HepG2 (cell line): ENCODE measurements around the gene HDAC5. TPM values are rescaled to one million over a fixed set of nuclear protein-coding genes. Genes with fewer than 3 reads are reported as not detected.

ENCODE experiments used
- ATAC-seq: fragments of 200-7000 bp; cut with Tn5 transposase; 3 replicates; pipeline ENCODE4 v1.9.1; 2020; ENCODE audit warnings: mild to moderate bottlenecking, moderate library complexity
- BruUV-seq: library from RNA; stranded (reverse); fragments of 400-500 nt; replicated peaks from 2 replicates; lab custom pipeline; 2021; lab: Mats Ljungman, UMichigan
- CTCF ChIA-PET: fragments of 300-600 bp; formaldehyde crosslinking; extraction: SDS; loops from one replicate; lab custom pipeline; 2021; ENCODE audit warnings: low total read pairs, inconsistent platforms, low intra/inter-chr PET ratio; lab: Yijun Ruan, JAX
- POLR2A ChIA-PET: fragments of 350-600 bp; sonication (Branson Sonifier 250); formaldehyde crosslinking; loops from one replicate; lab custom pipeline; 2020; ENCODE audit warnings: antibody characterized with exemption, inconsistent platforms; lab: Yijun Ruan, JAX
- DNase-seq: peaks from one replicate; pipeline ENCODE4 v3.0.0-alpha.2; 2015; ENCODE audit warnings: low spot score
- FAIRE-seq: peaks from 3 replicates; lab custom pipeline; 2011; peaks lifted over from hg19 to GRCh38; lab: Jason Lieb, UNC
- H2AFZ ChIP-seq: one replicate; pipeline ENCODE4 v1.6.1; 2011; ENCODE audit warnings: low read length, inconsistent platforms
- H3K27ac ChIP-seq: fragments of 300-600 bp; 3 replicates; pipeline ENCODE4 v1.8.0; 2011; ENCODE audit warnings: mixed run types, mild to moderate bottlenecking, mixed read lengths, low read length, inconsistent platforms; ENCODE audit not compliant: insufficient read depth; ENCODE audit errors: extremely low read length
- H3K27me3 ChIP-seq, 2 experiments: fragments of 200-600 bp in 1 of 2; 2 replicates in 1 of 2; 3 replicates in 1 of 2; pipeline versions ENCODE4 v1.6.0 to v1.8.0; 2011; ENCODE audit warnings: low read length in 2 of 2, mild to moderate bottlenecking in 2 of 2, moderate library complexity in 2 of 2, inconsistent platforms in 1 of 2; ENCODE audit not compliant: insufficient read depth in 2 of 2, control insufficient read depth in 1 of 2
- H3K36me3 ChIP-seq, 2 experiments: fragments of 200-600 bp in 1 of 2; replicated peaks in 1 of 2; 2 replicates in 1 of 2; 3 replicates in 1 of 2; pipeline versions ENCODE4 v1.5.1 to v1.8.0; 2011; ENCODE audit warnings: low read length in 2 of 2, inconsistent platforms in 1 of 2; ENCODE audit not compliant: insufficient read depth in 2 of 2, control insufficient read depth in 1 of 2
- H3K4me1 ChIP-seq: 2 replicates; pipeline ENCODE4 v1.5.1; 2012; ENCODE audit warnings: low read length, inconsistent platforms; ENCODE audit not compliant: insufficient read depth
- H3K4me2 ChIP-seq: 2 replicates; pipeline ENCODE4 v1.6.0; 2011; ENCODE audit warnings: low read depth, low read length, inconsistent platforms
- H3K4me3 ChIP-seq, 3 experiments: fragments of 200-600 bp in 1 of 3; sonication (generic), shearing (Covaris generic) in 1 of 3; replicated peaks in 1 of 3; 2 replicates each; pipeline ENCODE4 v1.5.1; 2011 to 2016; ENCODE audit warnings: low read length in 3 of 3, inconsistent platforms in 2 of 3, low read depth in 2 of 3, mild to moderate bottlenecking in 2 of 3, control low read depth in 1 of 3, mixed read lengths in 1 of 3; ENCODE audit not compliant: insufficient read depth in 1 of 3
- H3K79me2 ChIP-seq: one replicate; pipeline ENCODE4 v1.6.1; 2011; ENCODE audit warnings: low read length, inconsistent platforms; ENCODE audit not compliant: insufficient read depth
- H3K9ac ChIP-seq: 2 replicates; pipeline ENCODE4 v1.6.0; 2011; ENCODE audit warnings: mild to moderate bottlenecking, low read depth, low read length, inconsistent platforms; ENCODE audit not compliant: insufficient read depth
- H3K9me3 ChIP-seq: 2 replicates; pipeline ENCODE4 v1.5.1; 2012; ENCODE audit warnings: mild to moderate bottlenecking, low read length
- H4K20me1 ChIP-seq: 2 replicates; pipeline ENCODE4 v1.6.0; 2011; ENCODE audit warnings: inconsistent platforms, mild to moderate bottlenecking, low read length, moderate library complexity; ENCODE audit not compliant: insufficient read depth
- ZC3H13 ChIP-seq: sonication (generic); formaldehyde crosslinking; IDR thresholded peaks from 2 replicates; pipeline ENCODE4 v1.8.1; 2023; ENCODE audit warnings: mild to moderate bottlenecking, missing genetic modification reagents, moderate library complexity
- ZIK1 ChIP-seq: sonication (generic); formaldehyde crosslinking; IDR thresholded peaks from 2 replicates; pipeline ENCODE4 v1.5.0; 2020; ENCODE audit warnings: mild to moderate bottlenecking, low read depth, missing genetic modification reagents, borderline replicate concordance
- ZNF232 ChIP-seq: sonication (generic); formaldehyde crosslinking; IDR thresholded peaks from 2 replicates; pipeline ENCODE4 v1.4.0; 2020; ENCODE audit warnings: missing genetic modification reagents, borderline replicate concordance
- ZNF883 ChIP-seq: sonication (generic); formaldehyde crosslinking; IDR thresholded peaks from 2 replicates; pipeline ENCODE4 v1.5.1; 2020; ENCODE audit warnings: mild to moderate bottlenecking, missing genetic modification reagents; ENCODE audit errors: not compliant biosample characterization
- WGBS: methylation state at CpG from one replicate; pipeline ENCODE4 v1.1.6; 2017; ENCODE audit warnings: low lambda C conversion rate; 5-methylcytosine and 5-hydroxymethylcytosine counted together
- in situ Hi-C: cut with HindIII; loops from 2 replicates; pipeline ENCODE4 v1.10.0; 2017; ENCODE audit warnings: low pct_unique_long_range_greater_than_20kb; ENCODE audit not compliant: extremely low pct_ligation_motif_present
- intact Hi-C: fragments of 100-400 bp; cut with micrococcal nuclease; formaldehyde crosslinking; loops from one replicate; pipeline ENCODE4 v1.10.0; 2022; ENCODE audit not compliant: unreplicated experiment
- polyA plus RNA-seq, 8 experiments: library from polyadenylated mRNA; depleted of rRNA in 3 of 8; stranded (reverse) in 7 of 8; unstranded in 1 of 8; fragments of >200 nt; fragmentation: Illumina TruSeq in 4 of 8; extraction: Trizol in 4 of 8; gene quantifications; 2 replicates each; pipeline versions ENCODE4 v1.2.1 to v1.2.3, GENCODE V29; 2011 to 2016; ENCODE audit warnings: low read depth in 4 of 8, missing spikeins in 1 of 8, mixed read lengths in 1 of 8; ENCODE audit not compliant: insufficient read depth in 1 of 8
- total RNA-seq, 5 experiments: library from RNA; depleted of rRNA; stranded (reverse); fragments of >200 nt; fragmentation: Illumina TruSeq; extraction: Trizol; gene quantifications; 2 replicates each; pipeline ENCODE4 v1.2.3, GENCODE V29; 2016; ENCODE audit warnings: low read depth in 1 of 5
- TF ChIP-seq, protein P1 (sequence below): sonication (generic); formaldehyde crosslinking; IDR thresholded peaks from 2 replicates; pipeline ENCODE4 v1.4.0; 2020; ENCODE audit warnings: missing genetic modification reagents, borderline replicate concordance
- TF ChIP-seq, protein P2 (sequence below): sonication (generic); formaldehyde crosslinking; IDR thresholded peaks from 2 replicates; pipeline ENCODE4 v1.4.0; 2020; ENCODE audit warnings: mild to moderate bottlenecking, missing genetic modification reagents
- TF ChIP-seq, protein P3 (sequence below): sonication (generic); formaldehyde crosslinking; IDR thresholded peaks from 2 replicates; pipeline ENCODE4 v1.5.0; 2020; ENCODE audit warnings: mild to moderate bottlenecking, missing genetic modification reagents, borderline replicate concordance
- TF ChIP-seq, protein P4 (sequence below): sonication (generic); formaldehyde crosslinking; IDR thresholded peaks from 2 replicates; pipeline ENCODE4 v1.5.1; 2020; ENCODE audit warnings: mild to moderate bottlenecking, missing genetic modification reagents, borderline replicate concordance

HDAC5 gene
- total and polyA plus RNA-seq, 2 of the 13 experiments (the other 11 are each of a cell fraction or from before 2014, with no cell fraction given): 46.4 to 85.4 TPM

DNA sequence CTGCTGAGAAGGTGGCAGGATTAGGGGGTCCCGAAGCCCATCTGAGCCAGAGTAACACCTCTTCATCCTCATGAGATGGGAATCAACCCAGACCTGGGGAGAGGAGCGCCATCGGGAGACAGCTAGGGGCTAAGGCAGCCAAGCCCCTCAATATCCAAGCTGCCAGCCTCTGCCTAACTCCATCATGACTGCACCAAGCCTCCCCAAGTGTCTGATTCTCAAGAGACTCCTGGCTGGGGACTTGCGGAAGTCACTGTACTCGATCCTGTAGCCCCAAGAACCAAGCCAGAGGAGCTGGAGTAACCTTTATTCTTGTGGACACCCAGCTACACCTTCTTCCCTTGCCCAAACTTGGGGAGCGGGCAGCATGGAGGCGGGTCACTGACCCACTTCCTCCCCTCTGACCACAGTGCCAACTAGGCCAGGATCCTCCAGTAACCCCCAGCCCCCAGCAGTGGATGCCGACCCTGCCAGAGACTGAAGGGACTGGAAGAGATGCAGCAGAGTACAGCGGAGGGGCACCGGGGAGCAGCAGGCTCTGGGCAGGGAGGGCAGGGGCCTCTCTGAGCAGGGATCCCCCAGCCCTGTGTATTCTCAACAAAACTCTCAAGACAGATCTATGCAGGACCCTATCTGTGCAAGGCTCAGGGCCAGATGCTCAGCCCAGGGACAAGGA, 13.3 kb downstream of the HDAC5 start (continued):
- no peak for TF ChIP-seq ZNF883

DNA sequence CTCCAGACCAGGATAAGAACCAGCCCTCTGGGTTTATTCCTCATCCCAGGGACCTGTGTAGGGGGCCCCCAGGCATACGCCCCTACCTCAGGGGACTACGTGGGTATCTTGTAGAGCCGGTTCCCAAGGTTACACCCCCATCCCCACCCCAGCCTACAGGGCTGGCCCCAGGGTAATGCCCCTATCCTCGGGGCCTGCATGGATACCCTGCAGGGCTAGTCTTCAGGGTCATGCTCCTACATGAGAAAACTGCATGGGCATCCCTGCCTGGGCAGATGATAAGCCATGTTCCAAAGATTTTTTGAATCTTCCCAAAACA, 14.2 kb downstream of the HDAC5 start:
- CTCF ChIA-PET: interaction anchor here (1.3 to 1.4 kb wide), 2 partner anchors 14 to 25 kb away, joined by 4 read pairs; partner anchors contain the start of gene HDAC5

More for the DNA sequence above, 14.2 kb downstream of the HDAC5 start:
- intact Hi-C loops: no loop called here
- Histone ChIP-seq H4K20me1 (peaks cover 9% of the 10 kb centered on the region; the same call in 1 of the 2 replicates), H3K36me3 (peaks cover 0 to 1% of the 10 kb centered on the region in 2 experiments; a peak in 3 of 5 replicates), H3K9me3 (no peaks in the 10 kb centered on the region), H3K9ac (peak overlapping the region; percentile 77), H3K27ac (peak overlapping the region; percentile 88), H3K4me3 (peak overlapping the region; percentile 76 to 86 (median 85)), H3K79me2 (peaks cover 58% of the 10 kb centered on the region), H3K4me1 (peaks cover 97% of the 10 kb centered on the region), H3K4me2 (peak overlapping the region; percentile 99), H3K27me3 (no peaks in the 10 kb centered on the region), H2AFZ (no peak overlapping the region)
- FAIRE-seq: no peak
- WGBS: 28% methylated on average over 4 of the region's 4 CpGs
- BruUV-seq: no TSS peak
- TF ChIP-seq ZIK1 (CRISPR knock-in tag): no peak
- peak; percentile 38 for TF ChIP-seq ZC3H13
- TF ChIP-seq, protein P1, sequence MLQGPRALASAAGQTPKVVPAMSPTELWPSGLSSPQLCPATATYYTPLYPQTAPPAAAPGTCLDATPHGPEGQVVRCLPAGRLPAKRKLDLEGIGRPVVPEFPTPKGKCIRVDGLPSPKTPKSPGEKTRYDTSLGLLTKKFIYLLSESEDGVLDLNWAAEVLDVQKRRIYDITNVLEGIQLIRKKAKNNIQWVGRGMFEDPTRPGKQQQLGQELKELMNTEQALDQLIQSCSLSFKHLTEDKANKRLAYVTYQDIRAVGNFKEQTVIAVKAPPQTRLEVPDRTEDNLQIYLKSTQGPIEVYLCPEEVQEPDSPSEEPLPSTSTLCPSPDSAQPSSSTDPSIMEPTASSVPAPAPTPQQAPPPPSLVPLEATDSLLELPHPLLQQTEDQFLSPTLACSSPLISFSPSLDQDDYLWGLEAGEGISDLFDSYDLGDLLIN (CRISPR knock-in tag): 0 out of 2 replicates have a peak, but pooled peaks have one; percentile 10
- TF ChIP-seq ZNF232 (CRISPR knock-in tag): 0 out of 2 replicates have a peak, but pooled peaks have one; percentile 68
- TF ChIP-seq, protein P2, sequence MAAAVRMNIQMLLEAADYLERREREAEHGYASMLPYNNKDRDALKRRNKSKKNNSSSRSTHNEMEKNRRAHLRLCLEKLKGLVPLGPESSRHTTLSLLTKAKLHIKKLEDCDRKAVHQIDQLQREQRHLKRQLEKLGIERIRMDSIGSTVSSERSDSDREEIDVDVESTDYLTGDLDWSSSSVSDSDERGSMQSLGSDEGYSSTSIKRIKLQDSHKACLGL (CRISPR knock-in tag): no peak
- TF ChIP-seq, protein P3, sequence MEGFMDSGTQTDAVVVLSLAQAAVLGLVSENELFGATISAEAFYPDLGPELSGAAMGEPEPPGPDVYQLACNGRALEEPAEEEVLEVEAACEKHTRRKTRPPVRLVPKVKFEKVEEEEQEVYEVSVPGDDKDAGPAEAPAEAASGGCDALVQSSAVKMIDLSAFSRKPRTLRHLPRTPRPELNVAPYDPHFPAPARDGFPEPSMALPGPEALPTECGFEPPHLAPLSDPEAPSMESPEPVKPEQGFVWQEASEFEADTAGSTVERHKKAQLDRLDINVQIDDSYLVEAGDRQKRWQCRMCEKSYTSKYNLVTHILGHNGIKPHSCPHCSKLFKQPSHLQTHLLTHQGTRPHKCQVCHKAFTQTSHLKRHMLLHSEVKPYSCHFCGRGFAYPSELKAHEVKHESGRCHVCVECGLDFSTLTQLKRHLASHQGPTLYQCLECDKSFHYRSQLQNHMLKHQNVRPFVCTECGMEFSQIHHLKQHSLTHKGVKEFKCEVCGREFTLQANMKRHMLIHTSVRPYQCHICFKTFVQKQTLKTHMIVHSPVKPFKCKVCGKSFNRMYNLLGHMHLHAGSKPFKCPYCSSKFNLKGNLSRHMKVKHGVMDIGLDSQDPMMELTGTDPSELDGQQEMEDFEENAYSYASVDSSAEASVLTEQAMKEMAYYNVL (CRISPR knock-in tag): 0 out of 2 replicates have a peak, but pooled peaks have one; percentile 6
- TF ChIP-seq, protein P4, sequence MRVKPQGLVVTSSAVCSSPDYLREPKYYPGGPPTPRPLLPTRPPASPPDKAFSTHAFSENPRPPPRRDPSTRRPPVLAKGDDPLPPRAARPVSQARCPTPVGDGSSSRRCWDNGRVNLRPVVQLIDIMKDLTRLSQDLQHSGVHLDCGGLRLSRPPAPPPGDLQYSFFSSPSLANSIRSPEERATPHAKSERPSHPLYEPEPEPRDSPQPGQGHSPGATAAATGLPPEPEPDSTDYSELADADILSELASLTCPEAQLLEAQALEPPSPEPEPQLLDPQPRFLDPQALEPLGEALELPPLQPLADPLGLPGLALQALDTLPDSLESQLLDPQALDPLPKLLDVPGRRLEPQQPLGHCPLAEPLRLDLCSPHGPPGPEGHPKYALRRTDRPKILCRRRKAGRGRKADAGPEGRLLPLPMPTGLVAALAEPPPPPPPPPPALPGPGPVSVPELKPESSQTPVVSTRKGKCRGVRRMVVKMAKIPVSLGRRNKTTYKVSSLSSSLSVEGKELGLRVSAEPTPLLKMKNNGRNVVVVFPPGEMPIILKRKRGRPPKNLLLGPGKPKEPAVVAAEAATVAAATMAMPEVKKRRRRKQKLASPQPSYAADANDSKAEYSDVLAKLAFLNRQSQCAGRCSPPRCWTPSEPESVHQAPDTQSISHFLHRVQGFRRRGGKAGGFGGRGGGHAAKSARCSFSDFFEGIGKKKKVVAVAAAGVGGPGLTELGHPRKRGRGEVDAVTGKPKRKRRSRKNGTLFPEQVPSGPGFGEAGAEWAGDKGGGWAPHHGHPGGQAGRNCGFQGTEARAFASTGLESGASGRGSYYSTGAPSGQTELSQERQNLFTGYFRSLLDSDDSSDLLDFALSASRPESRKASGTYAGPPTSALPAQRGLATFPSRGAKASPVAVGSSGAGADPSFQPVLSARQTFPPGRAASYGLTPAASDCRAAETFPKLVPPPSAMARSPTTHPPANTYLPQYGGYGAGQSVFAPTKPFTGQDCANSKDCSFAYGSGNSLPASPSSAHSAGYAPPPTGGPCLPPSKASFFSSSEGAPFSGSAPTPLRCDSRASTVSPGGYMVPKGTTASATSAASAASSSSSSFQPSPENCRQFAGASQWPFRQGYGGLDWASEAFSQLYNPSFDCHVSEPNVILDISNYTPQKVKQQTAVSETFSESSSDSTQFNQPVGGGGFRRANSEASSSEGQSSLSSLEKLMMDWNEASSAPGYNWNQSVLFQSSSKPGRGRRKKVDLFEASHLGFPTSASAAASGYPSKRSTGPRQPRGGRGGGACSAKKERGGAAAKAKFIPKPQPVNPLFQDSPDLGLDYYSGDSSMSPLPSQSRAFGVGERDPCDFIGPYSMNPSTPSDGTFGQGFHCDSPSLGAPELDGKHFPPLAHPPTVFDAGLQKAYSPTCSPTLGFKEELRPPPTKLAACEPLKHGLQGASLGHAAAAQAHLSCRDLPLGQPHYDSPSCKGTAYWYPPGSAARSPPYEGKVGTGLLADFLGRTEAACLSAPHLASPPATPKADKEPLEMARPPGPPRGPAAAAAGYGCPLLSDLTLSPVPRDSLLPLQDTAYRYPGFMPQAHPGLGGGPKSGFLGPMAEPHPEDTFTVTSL: 0 out of 2 replicates have a peak, but pooled peaks have one; percentile 3
- POLR2A ChIA-PET: interaction anchor here (1.0 to 6.2 kb wide), 12 partner anchors 8 to 107 kb away, joined by 4 to 83 read pairs (median 11); partner anchors contain the start of genes G6PC3, HDAC5 and LSM12
- DNase-seq: no peak
- in situ Hi-C loops: no loop called here
- ATAC-seq: no peak
